Fibroblast of lung (primary cell): ENCODE data around the gene DDX50. TPM values are rescaled to one million over a fixed set of nuclear protein-coding genes. Genes with fewer than 3 reads are reported as not detected.

Experiments used
- DNase-seq, 2 donors: peaks; one replicate each; pipeline versions ENCODE4 v3.0.0 to v3.0.0-alpha.2; 2010; ENCODE audit warnings: low read depth in 2 of 2
- H2AFZ ChIP-seq: 2 replicates; pipeline ENCODE4 v1.5.1; 2012; ENCODE audit warnings: low read length, control low read depth, inconsistent platforms
- H3K27ac ChIP-seq: 2 replicates; pipeline ENCODE4 v1.5.1; 2011; ENCODE audit warnings: low read length, control low read depth; ENCODE audit not compliant: insufficient read depth
- H3K27me3 ChIP-seq: 2 replicates; pipeline ENCODE4 v1.5.1; 2011; ENCODE audit warnings: mild to moderate bottlenecking, low read length; ENCODE audit not compliant: control insufficient read depth, insufficient read depth
- H3K36me3 ChIP-seq: 2 replicates; pipeline ENCODE4 v1.5.1; 2011; ENCODE audit warnings: low read length; ENCODE audit not compliant: control insufficient read depth, insufficient read depth
- H3K4me1 ChIP-seq: 2 replicates; pipeline ENCODE4 v1.5.1; 2011; ENCODE audit warnings: low read length; ENCODE audit not compliant: control insufficient read depth, insufficient read depth; ENCODE audit errors: extremely low read depth
- H3K4me2 ChIP-seq: 2 replicates; pipeline ENCODE4 v1.5.1; 2011; ENCODE audit warnings: low read length, control low read depth; ENCODE audit not compliant: insufficient read depth; ENCODE audit errors: extremely low read depth
- H3K4me3 ChIP-seq, 4 experiments: fragments of 200-600 bp in 1 of 4; sonication (generic) in 1 of 4; replicated peaks in 1 of 4; 2 replicates each; pipeline ENCODE4 v1.5.1; 2011 to 2016; ENCODE audit warnings: low read length in 4 of 4, low read depth in 3 of 4, mild to moderate bottlenecking in 3 of 4, control low read depth in 2 of 4, inconsistent platforms in 1 of 4, mixed read lengths in 1 of 4; ENCODE audit not compliant: insufficient read depth in 1 of 4; ENCODE audit errors: control extremely low read depth in 1 of 4
- H3K79me2 ChIP-seq: 2 replicates; pipeline ENCODE4 v1.5.1; 2012; ENCODE audit warnings: mild to moderate bottlenecking, low read length, inconsistent platforms; ENCODE audit not compliant: control insufficient read depth, insufficient read depth
- H3K9ac ChIP-seq: 2 replicates; pipeline ENCODE4 v1.5.1; 2011; ENCODE audit warnings: mild to moderate bottlenecking, low read length, control low read depth; ENCODE audit not compliant: insufficient read depth
- H3K9me3 ChIP-seq: 2 replicates; pipeline ENCODE4 v1.5.1; 2012; ENCODE audit warnings: low read depth, low read length; ENCODE audit not compliant: control insufficient read depth, insufficient read depth
- H4K20me1 ChIP-seq: 2 replicates; pipeline ENCODE4 v1.5.1; 2011; ENCODE audit warnings: low read length; ENCODE audit not compliant: control insufficient read depth, insufficient read depth; ENCODE audit errors: extremely low read depth
- EZH2 ChIP-seq: IDR thresholded peaks from 2 replicates; pipeline ENCODE4 v1.5.1; 2012; ENCODE audit warnings: low read length, control low read depth, mild to moderate bottlenecking; ENCODE audit errors: missing control alignments
- polyA plus RNA-seq, 2 donors: library from polyadenylated mRNA; depleted of rRNA in 1 of 2; stranded (reverse) in 1 of 2; unstranded in 1 of 2; fragments of >200 nt; gene quantifications; 2 replicates each; pipeline ENCODE4 v1.2.1, GENCODE V29; 2011 to 2012; ENCODE audit warnings: missing spikeins in 1 of 2
- total RNA-seq: library from RNA; depleted of rRNA; stranded (reverse); fragments of >200 nt; gene quantifications from 2 replicates; pipeline ENCODE4 v1.2.1, GENCODE V29; 2014
- TF ChIP-seq, protein P1 (sequence below), 2 donors: IDR thresholded peaks in 1 of 2; conservative IDR thresholded peaks in 1 of 2; 1 replicate in 1 of 2; 2 replicates in 1 of 2; pipeline ENCODE4 v1.5.1; 2011 to 2012; ENCODE audit warnings: low read length in 2 of 2, control low read depth in 1 of 2, inconsistent platforms in 1 of 2, low read depth in 1 of 2, mild to moderate bottlenecking in 1 of 2

The DDX50 gene
- total and polyA plus RNA-seq, 2 donors (not counting 1 experiment from before 2014, with no cell fraction given): 48.6 to 69.7 TPM

DNA sequence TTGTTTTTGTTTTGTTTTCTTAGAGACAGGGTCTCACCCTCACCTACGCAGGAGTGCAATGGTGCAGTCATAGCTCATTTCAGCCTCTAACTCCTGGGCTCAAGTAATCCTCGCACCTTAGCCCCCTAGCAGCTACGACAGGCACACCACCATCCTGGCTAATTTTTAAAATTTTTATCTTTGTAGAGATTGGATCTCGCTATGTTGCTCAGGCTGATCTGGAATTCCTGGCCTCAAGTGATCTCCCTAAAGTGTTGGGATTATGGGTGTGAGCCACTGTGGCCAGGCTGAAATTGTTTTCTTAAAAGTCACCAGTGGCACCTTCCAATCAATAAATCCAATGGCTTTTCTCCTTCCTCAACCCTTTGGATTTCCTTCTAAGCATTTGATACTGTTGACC, 20.9 kb upstream of the DDX50 start:
- H3K9me3 ChIP-seq: no peaks in the 10 kb centered on the region
- H3K36me3 ChIP-seq: no peaks in the 10 kb centered on the region
- H3K9ac ChIP-seq: no peak overlapping the region
- no peaks in the 10 kb centered on the region for H3K4me1 ChIP-seq
- no peaks in the 10 kb centered on the region for H4K20me1 ChIP-seq
- H2AFZ ChIP-seq: no peak overlapping the region
- no peak overlapping the region for H3K4me2 ChIP-seq
- no peaks in the 10 kb centered on the region for H3K79me2 ChIP-seq
- H3K27me3 ChIP-seq: peaks cover 3% of the 10 kb centered on the region
- TF ChIP-seq, protein P1, sequence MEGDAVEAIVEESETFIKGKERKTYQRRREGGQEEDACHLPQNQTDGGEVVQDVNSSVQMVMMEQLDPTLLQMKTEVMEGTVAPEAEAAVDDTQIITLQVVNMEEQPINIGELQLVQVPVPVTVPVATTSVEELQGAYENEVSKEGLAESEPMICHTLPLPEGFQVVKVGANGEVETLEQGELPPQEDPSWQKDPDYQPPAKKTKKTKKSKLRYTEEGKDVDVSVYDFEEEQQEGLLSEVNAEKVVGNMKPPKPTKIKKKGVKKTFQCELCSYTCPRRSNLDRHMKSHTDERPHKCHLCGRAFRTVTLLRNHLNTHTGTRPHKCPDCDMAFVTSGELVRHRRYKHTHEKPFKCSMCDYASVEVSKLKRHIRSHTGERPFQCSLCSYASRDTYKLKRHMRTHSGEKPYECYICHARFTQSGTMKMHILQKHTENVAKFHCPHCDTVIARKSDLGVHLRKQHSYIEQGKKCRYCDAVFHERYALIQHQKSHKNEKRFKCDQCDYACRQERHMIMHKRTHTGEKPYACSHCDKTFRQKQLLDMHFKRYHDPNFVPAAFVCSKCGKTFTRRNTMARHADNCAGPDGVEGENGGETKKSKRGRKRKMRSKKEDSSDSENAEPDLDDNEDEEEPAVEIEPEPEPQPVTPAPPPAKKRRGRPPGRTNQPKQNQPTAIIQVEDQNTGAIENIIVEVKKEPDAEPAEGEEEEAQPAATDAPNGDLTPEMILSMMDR (conservative IDR thresholded peaks at IDR 0.05 in 1 of 2, IDR thresholded peaks at IDR 0.05 in 1 of 2; ENCODE audit: low read depth in 1 of 2, low read length in 2 of 2): no peak
- TF ChIP-seq EZH2: no peak
- H3K27ac ChIP-seq: no peak overlapping the region
- H3K4me3 ChIP-seq: no peak overlapping the region
- DNase-seq: no peak

DNA sequence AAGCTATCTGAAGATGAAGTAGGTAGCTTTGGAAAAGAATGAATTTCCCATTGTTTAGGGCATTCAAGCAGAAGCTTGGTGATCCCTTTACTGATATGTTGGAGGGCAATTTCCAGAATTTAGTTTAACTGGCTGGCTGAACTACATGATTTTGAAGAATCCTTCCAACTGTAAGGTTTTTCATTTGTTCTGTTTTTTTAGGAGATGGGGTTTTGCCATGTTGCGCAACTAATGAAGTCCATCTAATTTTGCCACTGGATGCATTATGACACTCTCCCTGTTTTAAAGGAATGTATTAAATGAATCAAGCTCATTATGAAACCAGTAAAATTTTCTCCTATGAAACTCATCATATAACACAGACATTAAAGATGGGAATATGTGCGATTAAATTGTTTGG, 6.1 kb upstream of the DDX50 start:
- Histone ChIP-seq H3K4me2 (no peak overlapping the region), H3K9ac (no peak overlapping the region), H3K79me2 (no peaks in the 10 kb centered on the region), H3K4me1 (no peaks in the 10 kb centered on the region), H3K36me3 (no peaks in the 10 kb centered on the region), H3K27me3 (no peaks in the 10 kb centered on the region), H3K4me3 (no peak overlapping the region), H3K9me3 (no peaks in the 10 kb centered on the region), H4K20me1 (no peaks in the 10 kb centered on the region), H2AFZ (no peak overlapping the region), H3K27ac (no peak overlapping the region)
- no peak for DNase-seq
- TF ChIP-seq, protein P1 (conservative IDR thresholded peaks at IDR 0.05 in 1 of 2, IDR thresholded peaks at IDR 0.05 in 1 of 2; ENCODE audit: low read depth in 1 of 2, low read length in 2 of 2): no peak
- no peak for TF ChIP-seq EZH2

DNA sequence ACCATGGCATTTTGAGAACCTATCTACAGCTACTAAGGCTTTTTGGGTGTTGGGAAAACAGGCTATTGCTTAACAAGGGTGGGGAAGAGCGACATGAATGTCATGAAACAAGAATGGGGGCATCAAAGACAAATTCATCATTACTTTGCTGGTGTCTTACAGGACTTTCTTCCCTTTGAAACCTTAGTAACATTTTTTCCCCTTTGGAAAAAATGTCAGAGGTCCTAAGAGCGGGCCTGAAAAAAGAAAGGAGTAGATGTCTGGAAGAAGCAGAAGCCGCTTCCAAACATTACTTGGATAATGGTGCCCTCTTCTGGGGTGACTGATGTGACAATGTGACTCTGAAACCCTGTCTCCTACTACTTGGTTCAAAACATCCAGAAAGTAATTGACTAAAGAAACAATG, 3.8 kb upstream of the DDX50 start:
- Histone ChIP-seq H3K9me3 (no peaks in the 10 kb centered on the region), H4K20me1 (no peaks in the 10 kb centered on the region), H2AFZ (peak overlapping the region; percentile 57), H3K27me3 (no peaks in the 10 kb centered on the region), H3K79me2 (peaks cover 11% of the 10 kb centered on the region), H3K4me1 (no peaks in the 10 kb centered on the region), H3K4me2 (peak overlapping the region; percentile 8), H3K36me3 (no peaks in the 10 kb centered on the region), H3K4me3 (no peak overlapping the region), H3K27ac (no peak overlapping the region), H3K9ac (no peak overlapping the region)
- no peak for TF ChIP-seq EZH2
- TF ChIP-seq, protein P1 (conservative IDR thresholded peaks at IDR 0.05 in 1 of 2, IDR thresholded peaks at IDR 0.05 in 1 of 2; ENCODE audit: low read depth in 1 of 2, low read length in 2 of 2): peak; percentile 16 to 59
- DNase-seq: peak; percentile 66 to 87
